AG09319 (cell line): ENCODE results near the gene SNIP1.

ENCODE experiments used
- DNase-seq: peaks from one replicate; pipeline ENCODE4 v3.0.0-alpha.2; 2010; ENCODE audit warnings: low read depth; ENCODE audit errors: extremely low read depth
- TF ChIP-seq, protein P1 (sequence below): IDR thresholded peaks from 2 replicates; pipeline ENCODE4 v1.5.1; 2011; ENCODE audit warnings: low read depth, mild to moderate bottlenecking, inconsistent platforms, low read length, moderate library complexity

Gene SNIP1

DNA sequence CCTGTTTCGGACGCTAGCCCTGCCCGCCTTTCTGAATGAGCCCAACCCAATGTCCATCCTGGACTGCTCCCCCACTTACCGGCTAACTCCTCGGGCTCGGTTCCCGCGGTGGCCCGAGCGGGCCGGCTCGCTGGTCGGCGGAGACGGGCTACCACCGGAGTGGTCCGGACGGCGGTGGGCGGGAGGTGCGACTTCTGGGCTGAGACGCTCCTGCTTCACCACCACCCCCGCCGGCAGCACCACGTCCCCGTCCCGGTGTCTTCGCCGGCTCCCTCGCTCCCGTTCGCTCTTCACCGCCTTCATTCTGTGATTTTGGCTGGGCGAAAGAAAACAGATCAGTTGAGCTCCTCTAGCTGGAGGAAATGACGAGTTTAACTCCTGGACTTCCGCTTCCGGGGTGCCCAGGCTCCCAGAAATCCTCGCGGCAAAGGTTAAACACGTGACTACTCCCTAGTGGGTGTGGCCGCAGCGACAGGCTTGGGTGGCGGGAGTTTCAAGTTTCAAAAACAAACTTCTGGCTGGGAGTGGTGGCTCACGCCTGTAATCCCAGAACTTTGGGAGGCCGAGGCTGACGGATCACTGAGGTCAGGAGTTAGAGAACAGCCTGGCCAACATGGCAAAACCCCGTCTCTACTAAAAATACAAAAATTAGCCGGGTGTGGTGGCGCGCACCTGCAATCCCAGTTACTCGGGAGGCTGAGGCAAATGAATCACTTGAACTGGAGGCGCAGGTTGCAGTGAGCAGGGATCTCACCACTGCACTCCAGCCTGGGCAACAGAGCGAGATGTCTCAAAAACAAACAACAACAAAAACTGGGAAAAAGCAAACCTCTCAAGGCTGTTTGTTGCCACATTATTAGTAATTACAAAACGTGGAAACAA lies at the start of gene SNIP1:
SNIP1 (minus strand) TSS at position 367 of the 882 bp plus-strand sequence; CDS start at position 303, 64 bp downstream.
- TF ChIP-seq, protein P1, sequence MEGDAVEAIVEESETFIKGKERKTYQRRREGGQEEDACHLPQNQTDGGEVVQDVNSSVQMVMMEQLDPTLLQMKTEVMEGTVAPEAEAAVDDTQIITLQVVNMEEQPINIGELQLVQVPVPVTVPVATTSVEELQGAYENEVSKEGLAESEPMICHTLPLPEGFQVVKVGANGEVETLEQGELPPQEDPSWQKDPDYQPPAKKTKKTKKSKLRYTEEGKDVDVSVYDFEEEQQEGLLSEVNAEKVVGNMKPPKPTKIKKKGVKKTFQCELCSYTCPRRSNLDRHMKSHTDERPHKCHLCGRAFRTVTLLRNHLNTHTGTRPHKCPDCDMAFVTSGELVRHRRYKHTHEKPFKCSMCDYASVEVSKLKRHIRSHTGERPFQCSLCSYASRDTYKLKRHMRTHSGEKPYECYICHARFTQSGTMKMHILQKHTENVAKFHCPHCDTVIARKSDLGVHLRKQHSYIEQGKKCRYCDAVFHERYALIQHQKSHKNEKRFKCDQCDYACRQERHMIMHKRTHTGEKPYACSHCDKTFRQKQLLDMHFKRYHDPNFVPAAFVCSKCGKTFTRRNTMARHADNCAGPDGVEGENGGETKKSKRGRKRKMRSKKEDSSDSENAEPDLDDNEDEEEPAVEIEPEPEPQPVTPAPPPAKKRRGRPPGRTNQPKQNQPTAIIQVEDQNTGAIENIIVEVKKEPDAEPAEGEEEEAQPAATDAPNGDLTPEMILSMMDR = no peak
- DNase-seq = peak; percentile 73

GRCh38 chr1:37602750-37603694 lies 48.9 kb upstream of the SNIP1 start:
- TF ChIP-seq, protein P1 = peak; percentile 80
- DNase-seq = no peak

- TF ChIP-seq, protein P1 = no peak
- no peak for DNase-seq
These were observed 47.3 kb upstream of the SNIP1 start for GRCh38 chr1:37601441-37601840.

DNA sequence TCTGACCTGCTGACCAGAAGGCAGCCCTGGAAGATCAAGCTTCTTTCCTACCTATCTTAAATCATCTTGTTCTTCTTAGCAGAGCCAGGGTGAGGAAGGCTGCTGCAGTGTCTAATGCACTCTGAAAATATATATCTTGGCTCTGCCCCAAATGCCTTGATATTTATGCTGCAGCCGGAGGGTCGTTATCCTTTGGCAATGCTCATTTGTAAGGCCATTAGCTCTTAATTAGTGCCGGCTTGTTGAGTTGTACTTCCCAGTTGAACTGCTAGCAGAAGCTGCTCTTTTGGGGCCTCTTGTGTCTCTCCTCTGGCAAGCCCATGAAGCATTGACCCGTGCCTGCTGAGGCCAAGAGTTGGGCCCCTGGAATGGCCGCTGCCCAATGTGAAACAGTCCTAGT lies 45.8 kb upstream of the SNIP1 start:
- TF ChIP-seq, protein P1 = no peak
- DNase-seq = no peak

DNA sequence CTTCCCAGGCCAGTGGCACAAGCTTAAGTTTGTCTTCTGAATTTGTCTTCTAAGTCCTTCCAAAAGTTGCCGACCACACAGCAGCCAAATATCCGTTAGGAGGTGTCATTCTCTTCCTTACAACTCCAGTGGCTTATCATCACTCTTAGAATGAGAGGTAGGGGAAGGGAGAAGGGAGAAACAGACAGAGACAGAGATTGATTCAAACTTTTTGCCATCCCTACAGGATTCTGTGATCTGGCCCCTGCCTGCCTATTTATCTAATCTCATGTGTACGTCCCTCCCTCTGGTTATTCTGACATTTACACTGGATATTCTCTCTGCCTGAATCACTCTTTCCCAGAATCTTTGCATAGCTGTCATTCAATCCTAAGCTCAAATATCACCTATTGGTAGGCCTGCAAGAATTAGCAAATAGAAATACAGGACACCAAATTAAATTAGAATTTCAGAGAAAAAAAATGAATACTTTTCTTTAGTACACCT lies 42.1 kb upstream of the SNIP1 start:
- TF ChIP-seq, protein P1 = no peak
- DNase-seq = no peak

GRCh38 chr1:37595440-37596181 lies 41.5 kb upstream of the SNIP1 start, which contains the start of gene GNL2:
Gene GNL2 (minus strand): TSS chr1:37595937. CDS start chr1:37595822, 115 bp downstream.
- peak; percentile 79 for DNase-seq
- TF ChIP-seq, protein P1 = no peak; the same call in 1 of the 2 replicates
